Mucosa of descending colon (tissue), 3 donors: ENCODE measurements around the gene SIRPA. TPM values are rescaled to one million over a fixed set of nuclear protein-coding genes. Genes with fewer than 3 reads are reported as not detected.

Experiments
- ATAC-seq: fragments of 200-7000 bp; cut with Tn5 transposase; one replicate; pipeline ENCODE4 v1.9.1; 2020; ENCODE audit warnings: mild to moderate bottlenecking, moderate library complexity
- DNase-seq, 3 donors: peaks; one replicate each; pipeline ENCODE4 v3.0.0-alpha.2; 2020
- H3K36me3 ChIP-seq: fragments of 200-600 bp; one replicate; pipeline ENCODE4 v1.8.0; 2021; ENCODE audit warnings: low read depth, mild to moderate bottlenecking
- H3K4me1 ChIP-seq: fragments of 200-600 bp; one replicate; pipeline ENCODE4 v1.8.0; 2021; ENCODE audit warnings: low read depth, mild to moderate bottlenecking
- H3K4me3 ChIP-seq: fragments of 200-600 bp; one replicate; pipeline ENCODE4 v1.8.0; 2021; ENCODE audit warnings: mild to moderate bottlenecking
- H3K9me3 ChIP-seq: fragments of 200-600 bp; one replicate; pipeline ENCODE4 v1.8.0; 2021; ENCODE audit warnings: mild to moderate bottlenecking
- intact Hi-C, 2 donors: fragments of 100-400 bp; cut with DNase I in 1 of 2; cut with micrococcal nuclease in 1 of 2; formaldehyde crosslinking; loops; one replicate each; pipeline versions ENCODE4 v1.11.0 to v1.11.1; 2022; cut with DNase I, micrococcal nuclease
- total RNA-seq, 3 donors: library from RNA; stranded (reverse); fragmentation: NEBNext Ultra II Directional in 2 of 3; extraction: Animal tissue kit (Norgen Biotek cat#: 25700) in 2 of 3; gene quantifications; one replicate each; pipeline versions ENCODE4 v1.2.1 to v1.2.4, GENCODE V29; 2021 to 2023
- TF ChIP-seq, protein P1 (sequence below): fragments of 200-600 bp; IDR thresholded peaks from one replicate; pipeline ENCODE4 v1.8.0; 2022; ENCODE audit warnings: antibody characterized with exemption, mild to moderate bottlenecking
- donor health status: DM: no; HTN: no; CAD: no; lungs with moderate emphysema.
- donor health status: DM: no; HTN: no; CAD: no.
- donor health status: DM: no; HTN: yes; CAD: no.

SIRPA gene
- total RNA-seq, 3 donors from 2014 or later: 7.6 to 24.4 (median 14.1) TPM

DNA sequence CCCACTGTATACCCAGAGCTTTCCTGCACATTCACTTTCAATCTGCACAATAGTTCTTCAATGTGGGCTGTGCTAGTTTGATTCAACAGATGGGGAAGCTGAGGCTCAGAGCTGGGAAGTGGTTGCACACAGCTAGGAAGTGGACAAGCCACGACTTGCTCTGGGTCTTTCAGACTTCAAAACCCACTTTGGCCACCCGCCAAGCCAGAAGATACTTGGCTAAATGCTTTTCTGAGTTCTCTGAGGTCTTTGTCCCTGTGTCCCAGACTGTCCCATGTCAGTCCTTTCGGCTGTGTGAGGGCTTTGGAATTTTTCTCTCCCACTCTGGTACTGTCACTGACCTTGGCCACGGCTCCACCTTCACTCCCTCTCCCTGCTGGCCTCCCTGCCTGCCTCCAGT, 88.1 kb downstream of the SIRPA start:
- Histone ChIP-seq H3K4me1 (no peaks in the 10 kb centered on the region), H3K9me3 (no peaks in the 10 kb centered on the region), H3K4me3 (no peak overlapping the region), H3K36me3 (no peaks in the 10 kb centered on the region)
- ATAC-seq (no peak), DNase-seq (peak in 1 of 3 donors; percentile 15)
- TF ChIP-seq, protein P1, sequence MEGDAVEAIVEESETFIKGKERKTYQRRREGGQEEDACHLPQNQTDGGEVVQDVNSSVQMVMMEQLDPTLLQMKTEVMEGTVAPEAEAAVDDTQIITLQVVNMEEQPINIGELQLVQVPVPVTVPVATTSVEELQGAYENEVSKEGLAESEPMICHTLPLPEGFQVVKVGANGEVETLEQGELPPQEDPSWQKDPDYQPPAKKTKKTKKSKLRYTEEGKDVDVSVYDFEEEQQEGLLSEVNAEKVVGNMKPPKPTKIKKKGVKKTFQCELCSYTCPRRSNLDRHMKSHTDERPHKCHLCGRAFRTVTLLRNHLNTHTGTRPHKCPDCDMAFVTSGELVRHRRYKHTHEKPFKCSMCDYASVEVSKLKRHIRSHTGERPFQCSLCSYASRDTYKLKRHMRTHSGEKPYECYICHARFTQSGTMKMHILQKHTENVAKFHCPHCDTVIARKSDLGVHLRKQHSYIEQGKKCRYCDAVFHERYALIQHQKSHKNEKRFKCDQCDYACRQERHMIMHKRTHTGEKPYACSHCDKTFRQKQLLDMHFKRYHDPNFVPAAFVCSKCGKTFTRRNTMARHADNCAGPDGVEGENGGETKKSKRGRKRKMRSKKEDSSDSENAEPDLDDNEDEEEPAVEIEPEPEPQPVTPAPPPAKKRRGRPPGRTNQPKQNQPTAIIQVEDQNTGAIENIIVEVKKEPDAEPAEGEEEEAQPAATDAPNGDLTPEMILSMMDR: no peak
- intact Hi-C loops: no loop called here

DNA sequence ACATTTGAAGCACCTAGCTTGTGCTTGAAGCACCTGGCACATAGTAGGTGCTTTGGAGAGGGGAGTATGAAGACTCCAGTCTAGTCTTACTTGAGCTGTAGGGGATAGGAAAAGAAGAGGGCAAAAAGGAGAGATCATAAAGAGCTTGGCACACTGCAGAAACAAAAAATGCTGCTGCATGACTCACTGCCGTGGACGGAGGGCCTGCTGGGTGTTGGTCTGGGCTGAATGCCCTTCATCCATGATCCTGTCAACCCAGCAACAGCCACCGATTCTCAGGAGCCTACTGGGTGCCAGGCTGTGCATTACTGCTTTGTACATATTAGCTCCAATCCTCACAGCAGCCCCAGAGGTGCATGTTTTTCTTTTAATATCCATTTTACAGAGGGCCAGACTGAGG, 92.6 kb downstream of the SIRPA start:
- Histone ChIP-seq H3K9me3 (no peaks in the 10 kb centered on the region), H3K4me3 (no peak overlapping the region), H3K4me1 (no peaks in the 10 kb centered on the region), H3K36me3 (no peaks in the 10 kb centered on the region)
- ATAC-seq: no peak
- no peak for DNase-seq
- intact Hi-C loops: no loop called here
- TF ChIP-seq, protein P1: no peak

Other genes starting within 250 kb of the SIRPA start
- 1 to 10 TPM; 1.1 to 1.7 (median 1.2) TPM for gene SIRPG, start 237.6 kb upstream of the SIRPA start, total RNA-seq
- gene PDYN, start 98.7 kb downstream of the SIRPA start, total RNA-seq: not detected
- 10 to 100 TPM; 20.2 to 23.3 (median 22.2) TPM for gene STK35, start 206.4 kb downstream of the SIRPA start, total RNA-seq